SH-SY5Y (cell line): ENCODE data around the gene CHEK1.

Experiments
- GATA2 ChIP-seq: IDR thresholded peaks from 2 replicates; pipeline ENCODE4 v1.6.1; 2011; ENCODE audit warnings: mild to moderate bottlenecking, low read depth, low read length
- GATA3 ChIP-seq: IDR thresholded peaks from 2 replicates; pipeline ENCODE4 v1.6.1; 2011; ENCODE audit warnings: low read depth, mild to moderate bottlenecking, low read length, moderate library complexity

DNA sequence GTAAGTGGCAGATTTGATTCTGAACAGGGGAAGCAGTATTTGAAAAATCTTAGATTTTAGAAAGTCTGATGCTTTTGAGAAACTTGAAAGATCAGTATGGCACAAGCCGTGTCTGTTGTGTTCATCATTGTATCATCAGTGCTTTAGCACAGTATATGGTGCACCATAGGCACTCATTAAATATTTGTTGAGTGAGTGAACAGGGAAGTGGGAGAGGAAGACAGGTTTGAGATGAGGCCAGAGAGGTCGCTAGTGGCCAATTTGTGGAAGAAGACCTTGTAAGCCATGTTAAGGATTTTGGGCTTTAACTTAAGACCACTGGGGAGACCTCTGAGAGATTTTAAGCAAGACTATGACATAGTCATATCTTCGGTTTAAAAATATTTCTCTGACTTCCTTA, 12.9 kb downstream of the CHEK1 start:
- no peak for TF ChIP-seq GATA2
- no peak for TF ChIP-seq GATA3
